K562 (cell line): ENCODE results near the gene CTSZ. TPM values are rescaled to one million over a fixed set of nuclear protein-coding genes. Genes with fewer than 3 reads are reported as not detected.

Source experiments
- CAMTA2 ChIP-seq: fragments of 250-450 bp; sonication (Bioruptor Pico); conservative IDR thresholded peaks from 2 replicates; pipeline ENCODE4 v1.5.1; 2022
- CSDE1 ChIP-seq, 2 experiments: fragments of 450-650 bp; IDR thresholded peaks; 2 replicates each; pipeline ENCODE4 v1.6.1; 2016; ENCODE audit warnings: mild to moderate bottlenecking in 1 of 2
- FOSL1 ChIP-seq: fragments of 200-800 bp; sonication (Bioruptor generic); conservative IDR thresholded peaks from 2 replicates; pipeline ENCODE4 v1.6.1; 2016; ENCODE audit warnings: missing genetic modification characterization, missing compliant biosample characterization
- FOXP1 ChIP-seq: sonication (generic); formaldehyde crosslinking; IDR thresholded peaks from 2 replicates; pipeline ENCODE4 v1.8.0; 2022; ENCODE audit warnings: mild to moderate bottlenecking, missing genetic modification reagents
- HMG20B ChIP-seq: fragments of 250-450 bp; sonication (Bioruptor Pico); IDR thresholded peaks from 2 replicates; pipeline ENCODE4 v1.5.0; 2021; ENCODE audit warnings: mild to moderate bottlenecking
- HSF4 ChIP-seq: fragments of 250-450 bp; sonication (Bioruptor Pico); IDR thresholded peaks from 2 replicates; pipeline ENCODE4 v2.1.2; 2022; ENCODE audit warnings: mild to moderate bottlenecking, moderate library complexity, borderline replicate concordance
- KAT2B ChIP-seq: IDR thresholded peaks from one replicate; pipeline ENCODE4 v1.6.1; 2012; ENCODE audit warnings: low read depth, mild to moderate bottlenecking, control low read depth, inconsistent platforms, low read length, moderate library complexity
- KDM1A ChIP-seq, 2 experiments: fragments of 450-650 bp; IDR thresholded peaks; 2 replicates each; pipeline ENCODE4 v1.6.1; 2016; ENCODE audit warnings: mild to moderate bottlenecking in 2 of 2
- KLF16 ChIP-seq: IDR thresholded peaks from 2 replicates; pipeline ENCODE4 v1.6.1; 2016; ENCODE audit warnings: antibody characterized with exemption
- MAFG ChIP-seq: fragments of 450-650 bp; conservative IDR thresholded peaks from 2 replicates; pipeline ENCODE4 v1.6.1; 2016; ENCODE audit warnings: missing genetic modification characterization, missing compliant biosample characterization
- MAX ChIP-seq: sonication (generic); formaldehyde crosslinking; IDR thresholded peaks from 2 replicates; pipeline ENCODE4 v1.9.0; 2022; ENCODE audit warnings: mild to moderate bottlenecking, missing genetic modification reagents
- RCOR1 ChIP-seq, 2 experiments: IDR thresholded peaks; 2 replicates each; pipeline ENCODE4 v1.6.1; 2012; ENCODE audit warnings: low read depth in 2 of 2, low read length in 2 of 2, borderline replicate concordance in 1 of 2, improper control_type of control experiment in 1 of 2
- SLC30A9 ChIP-seq: fragments of 250-450 bp; sonication (Bioruptor Pico); IDR thresholded peaks from 2 replicates; pipeline ENCODE4 v1.8.0; 2022; ENCODE audit warnings: mild to moderate bottlenecking, moderate library complexity
- SREBF1 ChIP-seq: fragments of 150-350 bp; IDR thresholded peaks from 2 replicates; pipeline ENCODE4 v1.6.1; 2014; ENCODE audit warnings: antibody characterized with exemption, low read depth, low read length, borderline replicate concordance
- TRIM24 ChIP-seq, 2 experiments: fragments of 450-650 bp; IDR thresholded peaks; 2 replicates each; pipeline ENCODE4 v1.6.1; 2016
- XRCC5 ChIP-seq: fragments of 200-400 bp; formaldehyde crosslinking; IDR thresholded peaks from 2 replicates; pipeline ENCODE4 v1.6.1; 2017; ENCODE audit warnings: low read depth, mild to moderate bottlenecking, low read length
- ZBTB43 ChIP-seq: sonication (generic); formaldehyde crosslinking; IDR thresholded peaks from 2 replicates; pipeline ENCODE4 v1.8.0; 2023; ENCODE audit warnings: mild to moderate bottlenecking, missing genetic modification reagents
- ZNF311 ChIP-seq: fragments of 250-450 bp; sonication (Bioruptor Pico); IDR thresholded peaks from 2 replicates; pipeline ENCODE4 v1.4.0; 2020; ENCODE audit warnings: mild to moderate bottlenecking, moderate library complexity
- ZNF407 ChIP-seq: fragments of 450-650 bp; IDR thresholded peaks from 2 replicates; pipeline ENCODE4 v1.6.1; 2016; ENCODE audit warnings: low read depth
- ZNF644 ChIP-seq: fragments of 200-800 bp; sonication (Bioruptor generic); IDR thresholded peaks from 2 replicates; pipeline ENCODE4 v1.6.1; 2016; ENCODE audit warnings: low read depth, missing genetic modification characterization, missing compliant biosample characterization
- ZNF780A ChIP-seq: fragments of 250-450 bp; sonication (Bioruptor Pico); IDR thresholded peaks from 2 replicates; pipeline ENCODE4 v1.5.0; 2021; ENCODE audit warnings: mild to moderate bottlenecking
- polyA plus RNA-seq, 8 experiments: library from polyadenylated mRNA; depleted of rRNA in 4 of 8; stranded (reverse) in 5 of 8; unstranded in 3 of 8; fragments of >200 nt; fragmentation: Nextera tagmentation in 2 of 8; fragmentation: Illumina TruSeq in 1 of 8; extraction: Ambion mirVana in 2 of 8; extraction: Trizol in 1 of 8; gene quantifications; 2 replicates each; pipeline versions ENCODE4 v1.2.1 to v1.2.3, GENCODE V29; 2011 to 2014; ENCODE audit warnings: inconsistent platforms in 1 of 8, missing spikeins in 1 of 8
- total RNA-seq, 7 experiments: library from RNA; depleted of rRNA in 6 of 7; stranded (reverse); fragments of >200 nt in 6 of 7; fragmentation: Illumina TruSeq in 2 of 7; extraction: Trizol in 2 of 7; gene quantifications; 2 replicates each; pipeline versions ENCODE4 v1.2.1 to v1.2.3, GENCODE V29; 2011 to 2021; ENCODE audit warnings: low replicate concordance in 1 of 7

CTSZ gene
- total and polyA plus RNA-seq, 9 of the 15 experiments (the other 6 are each of a cell fraction or from before 2014, with no cell fraction given) = 1.6 to 143 (median 82.8) TPM

GRCh38 chr20:59013959-59014608 is 7.0 kb upstream of the CTSZ start (continued):
- TF ChIP-seq MAX (0 out of 2 replicates have a peak, but pooled peaks have one; percentile 24), FOSL1 (tag) (no peak), TRIM24 (IDR thresholded peaks at IDR 0.05) (0 out of 4 replicates have a peak, but pooled peaks of 1 of the 2 experiments have one; percentile 11), KAT2B (no peak), XRCC5 (no peak), KLF16 (0 out of 2 replicates have a peak, but pooled peaks have one; percentile 5), FOXP1 (CRISPR knock-in tag) (no peak), ZBTB43 (CRISPR knock-in tag) (no peak), HMG20B (CRISPR knock-in tag) (no peak), ZNF311 (peak; percentile 44; the same call in 1 of the 2 replicates), RCOR1 (IDR thresholded peaks at IDR 0.05; ENCODE audit: borderline replicate concordance in 1 of 2, low read depth in 2 of 2, low read length in 2 of 2) (peak in 1 of 2 experiments; percentile 37; a peak in 1 of 4 replicates), MAFG (0 out of 2 replicates have a peak, but pooled peaks have one; percentile 9), SLC30A9 (CRISPR knock-in tag) (no peak), CSDE1 (IDR thresholded peaks at IDR 0.05) (no peak), CAMTA2 (CRISPR knock-in tag) (no peak), SREBF1 (no peak), KDM1A (IDR thresholded peaks at IDR 0.05) (peak in 1 of 2 experiments; percentile 64; a peak in 2 of 4 replicates), ZNF644 (tag) (no peak), ZNF780A (CRISPR knock-in tag) (no peak), HSF4 (no peak), ZNF407 (no peak)
